Right lobe of liver (tissue), 6 donors: ENCODE results near the gene DDR2. TPM values are rescaled to one million over a fixed set of nuclear protein-coding genes. Genes with fewer than 3 reads are reported as not detected.
A peak's percentile ranks its signal among the peaks of the same experiment; 100 is the strongest.

Experiments
- ATAC-seq, 4 donors: fragments of 200-7000 bp; cut with Tn5 transposase; one replicate each; pipeline ENCODE4 v1.9.1; 2020; ENCODE audit warnings: mild to moderate bottlenecking in 4 of 4, moderate library complexity in 4 of 4
- DNase-seq, 3 donors: peaks; one replicate each; pipeline ENCODE4 v3.0.0-alpha.2; 2020
- H3K27ac ChIP-seq, 3 donors: fragments of 200-600 bp; one replicate each; pipeline ENCODE4 v1.8.0; 2022
- H3K27me3 ChIP-seq, 2 donors: fragments of 200-600 bp; one replicate each; pipeline ENCODE4 v1.8.0; 2022
- H3K36me3 ChIP-seq, 4 donors: fragments of 200-600 bp; sonication (generic) in 1 of 4; one replicate each; pipeline versions ENCODE4 v1.5.1 to v1.8.0; 2017 to 2022; ENCODE audit warnings: control low read depth in 1 of 4
- H3K4me1 ChIP-seq, 4 donors: fragments of 200-600 bp; sonication (generic) in 1 of 4; one replicate each; pipeline versions ENCODE4 v1.5.1 to v1.8.0; 2017 to 2022; ENCODE audit warnings: control low read depth in 1 of 4
- H3K4me3 ChIP-seq, 3 donors: fragments of 200-600 bp; one replicate each; pipeline ENCODE4 v1.8.0; 2022
- H3K9me3 ChIP-seq, 4 donors: fragments of 200-600 bp; sonication (generic) in 1 of 4; one replicate each; pipeline versions ENCODE4 v1.5.1 to v1.8.0; 2017 to 2022; ENCODE audit warnings: control low read depth in 1 of 4
- POLR2A ChIP-seq: fragments of 450-650 bp; IDR thresholded peaks from one replicate; pipeline ENCODE4 v1.6.1; 2017; ENCODE audit warnings: antibody characterized with exemption, mild to moderate bottlenecking
- WGBS: methylation state at CpG from one replicate; pipeline ENCODE4 v1.1.6; 2018; ENCODE audit warnings: low coverage, low lambda C conversion rate; ENCODE audit not compliant: insufficient coverage; ENCODE audit errors: missing lambda C conversion rate; 5-methylcytosine and 5-hydroxymethylcytosine counted together
- intact Hi-C, 2 donors: fragments of 100-400 bp; cut with DNase I; formaldehyde crosslinking; loops; one replicate each; pipeline versions ENCODE4 v1.11.2 to v1.14.1; 2022
- total RNA-seq, 6 experiments: library from RNA; depleted of rRNA in 2 of 6; stranded (reverse); fragments of >200 nt in 2 of 6; fragmentation: NEBNext Ultra II Directional in 3 of 6; extraction: Animal tissue kit (Norgen Biotek cat#: 25700) in 3 of 6; gene quantifications; one replicate each; pipeline versions ENCODE4 v1.1.0 to v1.2.4, GENCODE V29; 2016 to 2023
- TF ChIP-seq, protein P1 (sequence below), 4 donors: fragments of 200-600 bp in 3 of 4; fragments of 450-650 bp in 1 of 4; IDR thresholded peaks; one replicate each; pipeline versions ENCODE4 v1.5.1 to v1.8.0; 2016 to 2022; ENCODE audit warnings: antibody characterized with exemption in 4 of 4, mild to moderate bottlenecking in 2 of 4
- donor health status: DM: no; HTN: yes; CAD: no.
- donor health status: DM: no; HTN: no; CAD: no.
- donor health status: DM: no; HTN: no; CAD: no.
- donor health status: DM: no; HTN: yes; CAD: no.
- donor health status: DM: no; HTN: yes; CAD: no.

The DDR2 gene
- total RNA-seq, 6 experiments from 2014 or later, result 2.7 to 4.7 (median 3.1) TPM

DNA sequence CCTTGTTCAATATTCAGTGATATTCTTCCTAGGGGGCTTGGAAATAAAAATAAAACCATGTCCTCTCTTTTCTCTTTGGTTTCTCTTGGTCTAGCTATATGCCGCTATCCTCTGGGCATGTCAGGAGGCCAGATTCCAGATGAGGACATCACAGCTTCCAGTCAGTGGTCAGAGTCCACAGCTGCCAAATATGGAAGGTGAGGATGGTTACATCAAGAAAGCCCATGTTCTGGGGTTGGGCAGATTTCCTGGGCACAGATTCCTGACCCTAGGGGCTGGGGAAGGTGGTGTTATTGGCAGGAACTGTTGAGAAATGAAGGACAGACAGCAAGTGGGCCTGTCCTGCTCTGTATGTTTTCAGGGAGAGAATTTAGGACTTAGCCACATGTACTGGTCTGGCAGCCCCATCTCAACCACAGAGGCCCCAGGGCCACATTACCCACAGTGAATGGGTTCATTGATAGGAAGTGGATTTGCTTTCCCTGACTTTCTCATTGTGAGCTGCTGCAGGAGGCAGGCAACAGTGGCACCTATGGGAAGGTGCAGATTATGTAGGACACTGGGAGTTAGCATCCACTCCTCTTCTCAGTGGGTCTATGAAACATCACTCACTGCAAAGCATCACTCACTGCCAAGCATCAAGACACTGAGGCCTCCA lies 120.9 kb downstream of the DDR2 start:
- WGBS, result 30% methylated on average over 1 of the region's 1 CpG
- H3K27ac ChIP-seq, result no peak overlapping the region
- H3K9me3 ChIP-seq, result no peaks in the 10 kb centered on the region
- TF ChIP-seq, protein P1, sequence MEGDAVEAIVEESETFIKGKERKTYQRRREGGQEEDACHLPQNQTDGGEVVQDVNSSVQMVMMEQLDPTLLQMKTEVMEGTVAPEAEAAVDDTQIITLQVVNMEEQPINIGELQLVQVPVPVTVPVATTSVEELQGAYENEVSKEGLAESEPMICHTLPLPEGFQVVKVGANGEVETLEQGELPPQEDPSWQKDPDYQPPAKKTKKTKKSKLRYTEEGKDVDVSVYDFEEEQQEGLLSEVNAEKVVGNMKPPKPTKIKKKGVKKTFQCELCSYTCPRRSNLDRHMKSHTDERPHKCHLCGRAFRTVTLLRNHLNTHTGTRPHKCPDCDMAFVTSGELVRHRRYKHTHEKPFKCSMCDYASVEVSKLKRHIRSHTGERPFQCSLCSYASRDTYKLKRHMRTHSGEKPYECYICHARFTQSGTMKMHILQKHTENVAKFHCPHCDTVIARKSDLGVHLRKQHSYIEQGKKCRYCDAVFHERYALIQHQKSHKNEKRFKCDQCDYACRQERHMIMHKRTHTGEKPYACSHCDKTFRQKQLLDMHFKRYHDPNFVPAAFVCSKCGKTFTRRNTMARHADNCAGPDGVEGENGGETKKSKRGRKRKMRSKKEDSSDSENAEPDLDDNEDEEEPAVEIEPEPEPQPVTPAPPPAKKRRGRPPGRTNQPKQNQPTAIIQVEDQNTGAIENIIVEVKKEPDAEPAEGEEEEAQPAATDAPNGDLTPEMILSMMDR (IDR thresholded peaks at IDR 0.05), result peak in 1 of 4 donors; percentile 30
- no peak for TF ChIP-seq POLR2A
- DNase-seq (peak in 1 of 3 donors; percentile 49), ATAC-seq (peak; percentile 59 to 94 (median 89))
- H3K27me3 ChIP-seq, result no peaks in the 10 kb centered on the region
- H3K4me3 ChIP-seq, result no peak overlapping the region
- intact Hi-C loops, result no loop called here
- H3K4me1 ChIP-seq, result no peaks in the 10 kb centered on the region
- no peaks in the 10 kb centered on the region for H3K36me3 ChIP-seq

DNA sequence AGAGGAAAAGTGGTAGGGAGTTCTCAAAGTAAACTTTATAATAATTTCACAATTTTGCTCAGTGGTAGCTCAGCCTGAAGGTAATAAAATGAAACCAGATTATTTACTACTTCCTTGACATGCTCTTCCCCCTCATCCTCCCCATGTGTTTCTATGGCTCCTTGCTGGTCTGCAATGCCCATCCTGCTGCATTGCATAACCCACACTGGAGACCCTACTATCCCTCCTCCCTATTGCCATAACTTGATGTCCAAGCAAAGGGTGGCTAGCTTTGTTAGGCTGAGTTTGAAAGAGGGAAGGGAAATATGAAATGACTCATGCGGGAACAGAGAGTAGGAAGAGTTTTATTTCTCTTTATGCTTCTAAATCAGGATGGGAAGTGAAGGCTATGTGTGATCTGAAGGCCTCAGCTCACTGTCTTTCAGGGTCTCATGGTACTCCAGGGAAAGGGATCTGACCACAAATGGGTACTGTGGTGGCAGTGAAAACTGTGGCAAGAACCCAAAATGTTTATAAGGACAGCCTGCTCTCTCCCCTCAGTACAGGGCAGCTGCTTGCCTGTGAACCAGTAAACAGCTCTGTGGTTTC lies 121.8 kb downstream of the DDR2 start:
- 92% methylated on average over 1 of the region's 1 CpG for WGBS
- H3K27me3 ChIP-seq, result no peaks in the 10 kb centered on the region
- TF ChIP-seq, protein P1 (IDR thresholded peaks at IDR 0.05), result no peak
- no peak for TF ChIP-seq POLR2A
- H3K4me1 ChIP-seq, result no peaks in the 10 kb centered on the region
- no peak overlapping the region for H3K4me3 ChIP-seq
- intact Hi-C loops, result no loop called here
- H3K9me3 ChIP-seq, result no peaks in the 10 kb centered on the region
- DNase-seq, result no peak
- H3K27ac ChIP-seq, result no peak overlapping the region
- H3K36me3 ChIP-seq, result no peaks in the 10 kb centered on the region
- ATAC-seq, result no peak

DNA sequence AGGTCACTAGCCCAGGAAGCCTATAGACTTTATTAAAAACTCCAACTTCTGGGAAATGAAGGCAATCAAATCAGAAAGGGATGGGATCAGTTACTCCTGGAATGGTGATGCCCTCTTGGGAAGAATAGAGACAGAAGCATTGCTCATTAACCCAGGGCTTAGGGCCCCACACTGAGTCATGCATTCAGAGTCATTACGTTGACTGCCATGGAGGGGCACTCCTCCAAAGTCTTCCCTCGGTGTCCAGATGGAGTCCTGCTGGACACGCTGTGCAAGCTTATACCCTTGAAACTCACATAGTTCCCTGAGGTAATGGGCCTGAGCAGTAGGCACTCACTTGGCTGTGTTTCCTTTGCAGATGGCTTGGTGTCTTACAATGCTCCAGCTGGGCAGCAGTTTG lies 123.0 kb downstream of the DDR2 start:
- H3K4me1 ChIP-seq, result no peaks in the 10 kb centered on the region
- intact Hi-C loops, result no loop called here
- TF ChIP-seq POLR2A, result no peak
- TF ChIP-seq, protein P1 (IDR thresholded peaks at IDR 0.05), result no peak
- no peaks in the 10 kb centered on the region for H3K36me3 ChIP-seq
- no peaks in the 10 kb centered on the region for H3K9me3 ChIP-seq
- WGBS, result no CpG with 5 or more reads among the region's 3 CpGs
- no peak overlapping the region for H3K4me3 ChIP-seq
- DNase-seq (no peak), ATAC-seq (no peak)
- H3K27ac ChIP-seq, result no peak overlapping the region
- no peaks in the 10 kb centered on the region for H3K27me3 ChIP-seq

DNA sequence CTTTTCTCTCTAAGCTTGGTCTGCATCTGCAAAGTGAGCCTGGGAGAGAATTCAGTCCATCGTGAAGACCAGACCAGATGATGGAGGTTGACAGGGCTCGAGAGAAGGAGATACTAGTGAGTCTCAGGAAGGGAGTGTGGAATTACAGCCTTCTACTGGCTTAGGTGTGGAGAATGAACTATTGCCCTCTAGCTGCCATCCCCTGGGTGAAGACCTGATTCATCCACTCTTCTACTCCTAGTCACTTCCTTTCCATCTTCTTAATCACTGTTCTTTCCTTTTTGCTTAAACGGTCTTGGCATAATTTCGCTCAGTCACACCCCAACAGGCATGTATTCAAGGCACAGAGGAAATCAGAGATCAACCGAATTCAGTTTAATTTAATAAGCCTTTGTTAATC lies 124.3 kb downstream of the DDR2 start:
- TF ChIP-seq POLR2A, result no peak
- TF ChIP-seq, protein P1 (IDR thresholded peaks at IDR 0.05), result peak in 2 of 4 donors; percentile 12 to 44
- DNase-seq, result no peak
- 77% methylated on average over 5 of the region's 5 CpGs for WGBS
- Histone ChIP-seq H3K9me3 (no peaks in the 10 kb centered on the region), H3K27me3 (no peaks in the 10 kb centered on the region), H3K4me1 (no peaks in the 10 kb centered on the region), H3K4me3 (no peak overlapping the region), H3K27ac (no peak overlapping the region), H3K36me3 (no peaks in the 10 kb centered on the region)
- intact Hi-C loops, result no loop called here
- ATAC-seq, result peak; percentile 38 to 70 (median 62)
